Sigmoid colon (tissue), 4 donors: ENCODE results near the gene SRSF9.
A peak's percentile ranks its signal among the peaks of the same experiment; 100 is the strongest.

Source experiments
- CTCF ChIP-seq, 4 experiments: fragments of 450-650 bp in 3 of 4; fragments of 200-600 bp in 1 of 4; IDR thresholded peaks; one replicate each; pipeline ENCODE4 v1.5.1; 2016 to 2019; ENCODE audit warnings: antibody characterized with exemption in 4 of 4, mild to moderate bottlenecking in 3 of 4, moderate library complexity in 2 of 4
- POLR2A ChIP-seq, 2 donors: fragments of 450-650 bp; IDR thresholded peaks; one replicate each; pipeline ENCODE4 v1.6.1; 2016; ENCODE audit warnings: antibody characterized with exemption in 2 of 2, mild to moderate bottlenecking in 2 of 2, moderate library complexity in 2 of 2
- POLR2AphosphoS5 ChIP-seq, 4 donors: sonication (generic); formaldehyde crosslinking; IDR thresholded peaks; one replicate each; pipeline ENCODE4 v1.6.1; 2017; ENCODE audit warnings: antibody characterized with exemption in 4 of 4

GRCh38 chr12:120437735-120438494 is 31.6 kb downstream of the SRSF9 start, which contains the start of gene COX6A1:
- TF ChIP-seq POLR2AphosphoS5 (IDR thresholded peaks at IDR 0.05), result peak; percentile 70 to 86 (median 78)
- TF ChIP-seq CTCF (IDR thresholded peaks at IDR 0.05), result no peak
- TF ChIP-seq POLR2A (IDR thresholded peaks at IDR 0.05), result peak; percentile 41 to 47
